HCT116 (cell line): ENCODE results near the gene KRAS. TPM values are rescaled to one million over a fixed set of nuclear protein-coding genes. Genes with fewer than 3 reads are reported as not detected.

Experiments
- ATAC-seq: fragments of 200-7000 bp; cut with Tn5 transposase; 2 replicates; pipeline ENCODE4 v1.9.1; 2020; ENCODE audit warnings: mild to moderate bottlenecking, moderate library complexity
- BruUV-seq: library from RNA; stranded (reverse); fragments of 400-500 nt; replicated peaks from 2 replicates; lab custom pipeline; 2021; lab: Mats Ljungman, UMichigan
- CTCF ChIA-PET: fragments of 300-600 bp; sonication (Branson Sonifier 250); formaldehyde crosslinking; loops from one replicate; lab custom pipeline; 2021; ENCODE audit warnings: antibody characterized with exemption; lab: Charles Lee
- POLR2A ChIA-PET: fragments of 300-600, 350-600 bp; sonication (Branson Sonifier 250); formaldehyde crosslinking; loops from one replicate; lab custom pipeline; 2021; ENCODE audit warnings: antibody characterized with exemption; lab: Charles Lee
- RAD21 ChIA-PET, 2 experiments: fragments of 300-600 bp; sonication (Branson Sonifier 250); formaldehyde crosslinking; loops; one replicate each; lab custom pipeline; 2023; ENCODE audit warnings: low total read pairs in 2 of 2; ENCODE audit not compliant: uncharacterized antibody in 2 of 2, unreplicated experiment in 2 of 2, low non-redundant PET in 1 of 2; lab: Charles Lee
- DNase-seq: peaks from one replicate; pipeline ENCODE4 v3.0.0-alpha.2; 2010; ENCODE audit warnings: low read depth, low spot score
- H2AFZ ChIP-seq: fragments of 200-600 bp; shearing (Covaris generic), sonication (generic); 2 replicates; pipeline ENCODE4 v1.6.1; 2017; ENCODE audit warnings: low read depth, mixed run types, mixed read lengths, antibody characterized with exemption, low read length; ENCODE audit not compliant: poor library complexity, severe bottlenecking
- H3K27ac ChIP-seq: 2 replicates; pipeline ENCODE4 v1.5.1; 2012; ENCODE audit warnings: low read depth, low read length
- H3K27me3 ChIP-seq: fragments of 200-600 bp; sonication (generic); 2 replicates; pipeline ENCODE4 v1.6.1; 2016; ENCODE audit warnings: mixed run types, low read length, mixed read lengths; ENCODE audit not compliant: insufficient read depth
- H3K36me3 ChIP-seq, 2 experiments: fragments of 200-500 bp in 1 of 2; fragments of 200-600 bp in 1 of 2; sonication (Bioruptor generic) in 1 of 2; sonication (generic) in 1 of 2; 2 replicates each; pipeline versions ENCODE4 v1.5.1 to v1.6.1; 2014 to 2016; ENCODE audit warnings: low read length in 2 of 2, inconsistent platforms in 1 of 2, mixed read lengths in 1 of 2, mixed run types in 1 of 2; ENCODE audit not compliant: insufficient read depth in 2 of 2, control insufficient read depth in 1 of 2
- H3K4me1 ChIP-seq, 2 experiments: fragments of 200-600 bp in 1 of 2; sonication (generic) in 1 of 2; 2 replicates each; pipeline versions ENCODE4 v1.5.1 to v1.6.1; 2012 to 2017; ENCODE audit warnings: low read length in 2 of 2, inconsistent platforms in 1 of 2, mild to moderate bottlenecking in 1 of 2, mixed read lengths in 1 of 2, mixed run types in 1 of 2, moderate library complexity in 1 of 2; ENCODE audit not compliant: insufficient read depth in 2 of 2, control insufficient read depth in 1 of 2
- H3K4me2 ChIP-seq: fragments of 200-600 bp; sonication (generic); 2 replicates; pipeline ENCODE4 v1.6.1; 2017; ENCODE audit warnings: mixed run types, low read length, mixed read lengths
- H3K4me3 ChIP-seq, 2 experiments: fragments of 200-600 bp in 1 of 2; sonication (generic) in 1 of 2; replicated peaks in 1 of 2; 2 replicates each; pipeline ENCODE4 v1.5.1; 2011 to 2016; ENCODE audit warnings: low read length in 2 of 2, control low read depth in 1 of 2, low read depth in 1 of 2, mild to moderate bottlenecking in 1 of 2, mixed read lengths in 1 of 2, mixed run types in 1 of 2
- H3K79me2 ChIP-seq: fragments of 200-600 bp; sonication (generic); 2 replicates; pipeline ENCODE4 v1.6.1; 2017; ENCODE audit warnings: mild to moderate bottlenecking, mixed run types, low read length, moderate library complexity, mixed read lengths; ENCODE audit not compliant: insufficient read depth
- H3K9ac ChIP-seq: fragments of 200-600 bp; sonication (generic); 2 replicates; pipeline ENCODE4 v1.6.1; 2016; ENCODE audit warnings: low read length, mixed read lengths
- H3K9me2 ChIP-seq: fragments of 200-600 bp; sonication (generic), shearing (Covaris generic); 2 replicates; pipeline ENCODE4 v1.6.1; 2017; ENCODE audit warnings: mixed run types, mild to moderate bottlenecking, moderate library complexity; ENCODE audit not compliant: insufficient read depth
- H3K9me3 ChIP-seq, 2 experiments: fragments of 200-500 bp in 1 of 2; fragments of 200-600 bp in 1 of 2; sonication (Bioruptor generic) in 1 of 2; sonication (generic) in 1 of 2; 2 replicates each; pipeline ENCODE4 v1.6.1; 2014 to 2017; ENCODE audit warnings: low read length in 2 of 2, mixed read lengths in 2 of 2, inconsistent platforms in 1 of 2, low read depth in 1 of 2, mild to moderate bottlenecking in 1 of 2, mixed run types in 1 of 2, moderate library complexity in 1 of 2; ENCODE audit not compliant: control insufficient read depth in 1 of 2, insufficient read depth in 1 of 2
- H4K20me1 ChIP-seq: fragments of 200-600 bp; sonication (generic), shearing (Covaris generic); 2 replicates; pipeline ENCODE4 v1.6.1; 2017; ENCODE audit warnings: mixed run types, mild to moderate bottlenecking, moderate library complexity; ENCODE audit not compliant: insufficient read depth
- CBX3 ChIP-seq: IDR thresholded peaks from 2 replicates; pipeline ENCODE4 v1.6.1; 2012; ENCODE audit warnings: low read depth
- CEBPB ChIP-seq: IDR thresholded peaks from 2 replicates; pipeline ENCODE4 v1.6.1; 2012; ENCODE audit warnings: low read depth
- EZH2phosphoT487 ChIP-seq: fragments of 200-600 bp; IDR thresholded peaks from 2 replicates; pipeline ENCODE4 v1.6.1; 2018; ENCODE audit warnings: antibody characterized with exemption, borderline replicate concordance
- JUND ChIP-seq: IDR thresholded peaks from 2 replicates; pipeline ENCODE4 v1.6.1; 2012
- POLR2A ChIP-seq: IDR thresholded peaks from 2 replicates; pipeline ENCODE4 v1.7.0; 2011; ENCODE audit warnings: borderline replicate concordance; ENCODE audit not compliant: insufficient read depth, insufficient read length; ENCODE audit errors: extremely low read depth
- POLR2AphosphoS5 ChIP-seq: IDR thresholded peaks from 2 replicates; pipeline ENCODE4 v1.6.1; 2011; ENCODE audit warnings: mild to moderate bottlenecking, low read depth, low read length, moderate library complexity
- RAD21 ChIP-seq: IDR thresholded peaks from 2 replicates; pipeline ENCODE4 v1.6.1; 2012; ENCODE audit warnings: low read depth, mild to moderate bottlenecking
- SIN3A ChIP-seq: IDR thresholded peaks from 2 replicates; pipeline ENCODE4 v1.6.1; 2012; ENCODE audit warnings: low read depth
- SP1 ChIP-seq: IDR thresholded peaks from 2 replicates; pipeline ENCODE4 v1.6.1; 2012; ENCODE audit warnings: low read depth
- TCF7L2 ChIP-seq: IDR thresholded peaks from 2 replicates; pipeline ENCODE4 v1.7.0; 2011; ENCODE audit warnings: borderline replicate concordance, inconsistent platforms; ENCODE audit not compliant: insufficient read depth, insufficient read length; ENCODE audit errors: extremely low read depth
- YY1 ChIP-seq: IDR thresholded peaks from 2 replicates; pipeline ENCODE4 v1.6.1; 2011; ENCODE audit warnings: low read length, low read depth, moderate library complexity, mild to moderate bottlenecking; ENCODE audit not compliant: insufficient replicate concordance; ENCODE audit errors: extremely low read depth
- ZFX ChIP-seq: fragments of 450-650 bp; IDR thresholded peaks from 2 replicates; pipeline ENCODE4 v1.6.1; 2017
- ZNF274 ChIP-seq: fragments of 200-500 bp; sonication (Bioruptor generic); IDR thresholded peaks from 2 replicates; pipeline ENCODE4 v1.6.1; 2014; ENCODE audit warnings: mild to moderate bottlenecking, low read depth, low read length, inconsistent platforms
- intact Hi-C: fragments of 100-400 bp; cut with micrococcal nuclease; formaldehyde crosslinking; loops from 2 replicates; pipeline ENCODE4 v1.10.0; 2022
- total RNA-seq: library from RNA; stranded (reverse); gene quantifications from one replicate; pipeline ENCODE4 v1.2.1, GENCODE V29; 2021; ENCODE audit not compliant: unreplicated experiment
- TF ChIP-seq, protein P1 (sequence below): IDR thresholded peaks from 2 replicates; pipeline ENCODE4 v1.6.1; 2012; ENCODE audit warnings: low read depth
- TF ChIP-seq, protein P2 (sequence below), 3 experiments: fragments of 200-600 bp in 1 of 3; sonication (generic) in 1 of 3; IDR thresholded peaks in 2 of 3; conservative IDR thresholded peaks in 1 of 3; 2 replicates each; pipeline ENCODE4 v1.5.1; 2012 to 2017; ENCODE audit warnings: low read depth in 2 of 3, low read length in 2 of 3, antibody characterized with exemption in 1 of 3, borderline replicate concordance in 1 of 3, control low read depth in 1 of 3, mild to moderate bottlenecking in 1 of 3, mixed read lengths in 1 of 3, mixed run types in 1 of 3, moderate library complexity in 1 of 3; ENCODE audit not compliant: insufficient read depth in 1 of 3
- TF ChIP-seq, protein P3 (sequence below): IDR thresholded peaks from 2 replicates; pipeline ENCODE4 v1.6.1; 2012
- TF ChIP-seq, protein P4 (sequence below): IDR thresholded peaks from 2 replicates; pipeline ENCODE4 v1.6.1; 2011; ENCODE audit warnings: mild to moderate bottlenecking, low read length, moderate library complexity; ENCODE audit not compliant: insufficient replicate concordance; ENCODE audit errors: extremely low read depth
- TF ChIP-seq, protein P5 (sequence below): IDR thresholded peaks from 2 replicates; pipeline ENCODE4 v1.6.1; 2012

KRAS gene
- total RNA-seq, 1 experiment from 2014 or later, result 37.5 TPM

GRCh38 chr12:25208554-25208953, 42.2 kb downstream of the KRAS start:
- no TSS peak for BruUV-seq
- H3K9me3 ChIP-seq, result no peaks in the 10 kb centered on the region
- DNase-seq, result no peak
- H3K36me3 ChIP-seq, result peaks cover 3 to 18% of the 10 kb centered on the region in 2 experiments; a peak in 3 of 4 replicates
- intact Hi-C loops, result no loop called here
- no peak overlapping the region for H3K4me3 ChIP-seq
- CTCF ChIA-PET, result no interaction called here
- no peaks in the 10 kb centered on the region for H3K4me1 ChIP-seq
- ATAC-seq, result no peak
- peaks cover under 1% of the 10 kb centered on the region; the same call in 1 of the 2 replicates for H3K79me2 ChIP-seq
- H2AFZ ChIP-seq, result no peak overlapping the region
- no peak overlapping the region for H3K27ac ChIP-seq
- H3K4me2 ChIP-seq, result no peak overlapping the region
- H3K27me3 ChIP-seq, result no peaks in the 10 kb centered on the region
- no peaks in the 10 kb centered on the region for H3K9me2 ChIP-seq
- H3K9ac ChIP-seq, result no peak overlapping the region
- H4K20me1 ChIP-seq, result no peaks in the 10 kb centered on the region
- POLR2A ChIA-PET, result no interaction called here
- RAD21 ChIA-PET, result no interaction called here
- TF ChIP-seq, protein P1, sequence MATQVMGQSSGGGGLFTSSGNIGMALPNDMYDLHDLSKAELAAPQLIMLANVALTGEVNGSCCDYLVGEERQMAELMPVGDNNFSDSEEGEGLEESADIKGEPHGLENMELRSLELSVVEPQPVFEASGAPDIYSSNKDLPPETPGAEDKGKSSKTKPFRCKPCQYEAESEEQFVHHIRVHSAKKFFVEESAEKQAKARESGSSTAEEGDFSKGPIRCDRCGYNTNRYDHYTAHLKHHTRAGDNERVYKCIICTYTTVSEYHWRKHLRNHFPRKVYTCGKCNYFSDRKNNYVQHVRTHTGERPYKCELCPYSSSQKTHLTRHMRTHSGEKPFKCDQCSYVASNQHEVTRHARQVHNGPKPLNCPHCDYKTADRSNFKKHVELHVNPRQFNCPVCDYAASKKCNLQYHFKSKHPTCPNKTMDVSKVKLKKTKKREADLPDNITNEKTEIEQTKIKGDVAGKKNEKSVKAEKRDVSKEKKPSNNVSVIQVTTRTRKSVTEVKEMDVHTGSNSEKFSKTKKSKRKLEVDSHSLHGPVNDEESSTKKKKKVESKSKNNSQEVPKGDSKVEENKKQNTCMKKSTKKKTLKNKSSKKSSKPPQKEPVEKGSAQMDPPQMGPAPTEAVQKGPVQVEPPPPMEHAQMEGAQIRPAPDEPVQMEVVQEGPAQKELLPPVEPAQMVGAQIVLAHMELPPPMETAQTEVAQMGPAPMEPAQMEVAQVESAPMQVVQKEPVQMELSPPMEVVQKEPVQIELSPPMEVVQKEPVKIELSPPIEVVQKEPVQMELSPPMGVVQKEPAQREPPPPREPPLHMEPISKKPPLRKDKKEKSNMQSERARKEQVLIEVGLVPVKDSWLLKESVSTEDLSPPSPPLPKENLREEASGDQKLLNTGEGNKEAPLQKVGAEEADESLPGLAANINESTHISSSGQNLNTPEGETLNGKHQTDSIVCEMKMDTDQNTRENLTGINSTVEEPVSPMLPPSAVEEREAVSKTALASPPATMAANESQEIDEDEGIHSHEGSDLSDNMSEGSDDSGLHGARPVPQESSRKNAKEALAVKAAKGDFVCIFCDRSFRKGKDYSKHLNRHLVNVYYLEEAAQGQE, result no peak
- TF ChIP-seq, protein P2, sequence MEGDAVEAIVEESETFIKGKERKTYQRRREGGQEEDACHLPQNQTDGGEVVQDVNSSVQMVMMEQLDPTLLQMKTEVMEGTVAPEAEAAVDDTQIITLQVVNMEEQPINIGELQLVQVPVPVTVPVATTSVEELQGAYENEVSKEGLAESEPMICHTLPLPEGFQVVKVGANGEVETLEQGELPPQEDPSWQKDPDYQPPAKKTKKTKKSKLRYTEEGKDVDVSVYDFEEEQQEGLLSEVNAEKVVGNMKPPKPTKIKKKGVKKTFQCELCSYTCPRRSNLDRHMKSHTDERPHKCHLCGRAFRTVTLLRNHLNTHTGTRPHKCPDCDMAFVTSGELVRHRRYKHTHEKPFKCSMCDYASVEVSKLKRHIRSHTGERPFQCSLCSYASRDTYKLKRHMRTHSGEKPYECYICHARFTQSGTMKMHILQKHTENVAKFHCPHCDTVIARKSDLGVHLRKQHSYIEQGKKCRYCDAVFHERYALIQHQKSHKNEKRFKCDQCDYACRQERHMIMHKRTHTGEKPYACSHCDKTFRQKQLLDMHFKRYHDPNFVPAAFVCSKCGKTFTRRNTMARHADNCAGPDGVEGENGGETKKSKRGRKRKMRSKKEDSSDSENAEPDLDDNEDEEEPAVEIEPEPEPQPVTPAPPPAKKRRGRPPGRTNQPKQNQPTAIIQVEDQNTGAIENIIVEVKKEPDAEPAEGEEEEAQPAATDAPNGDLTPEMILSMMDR (IDR thresholded peaks at IDR 0.05 in 2 of 3, conservative IDR thresholded peaks at IDR 0.05 in 1 of 3; ENCODE audit: borderline replicate concordance in 1 of 3, insufficient read depth in 1 of 3, low read depth in 2 of 3, low read length in 2 of 3), result no peak
- TF ChIP-seq POLR2AphosphoS5, result no peak
- no peak for TF ChIP-seq RAD21
- TF ChIP-seq EZH2phosphoT487, result no peak
- no peak for TF ChIP-seq ZFX
- TF ChIP-seq, protein P3, sequence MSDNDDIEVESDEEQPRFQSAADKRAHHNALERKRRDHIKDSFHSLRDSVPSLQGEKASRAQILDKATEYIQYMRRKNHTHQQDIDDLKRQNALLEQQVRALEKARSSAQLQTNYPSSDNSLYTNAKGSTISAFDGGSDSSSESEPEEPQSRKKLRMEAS, result no peak
- TF ChIP-seq, protein P4, sequence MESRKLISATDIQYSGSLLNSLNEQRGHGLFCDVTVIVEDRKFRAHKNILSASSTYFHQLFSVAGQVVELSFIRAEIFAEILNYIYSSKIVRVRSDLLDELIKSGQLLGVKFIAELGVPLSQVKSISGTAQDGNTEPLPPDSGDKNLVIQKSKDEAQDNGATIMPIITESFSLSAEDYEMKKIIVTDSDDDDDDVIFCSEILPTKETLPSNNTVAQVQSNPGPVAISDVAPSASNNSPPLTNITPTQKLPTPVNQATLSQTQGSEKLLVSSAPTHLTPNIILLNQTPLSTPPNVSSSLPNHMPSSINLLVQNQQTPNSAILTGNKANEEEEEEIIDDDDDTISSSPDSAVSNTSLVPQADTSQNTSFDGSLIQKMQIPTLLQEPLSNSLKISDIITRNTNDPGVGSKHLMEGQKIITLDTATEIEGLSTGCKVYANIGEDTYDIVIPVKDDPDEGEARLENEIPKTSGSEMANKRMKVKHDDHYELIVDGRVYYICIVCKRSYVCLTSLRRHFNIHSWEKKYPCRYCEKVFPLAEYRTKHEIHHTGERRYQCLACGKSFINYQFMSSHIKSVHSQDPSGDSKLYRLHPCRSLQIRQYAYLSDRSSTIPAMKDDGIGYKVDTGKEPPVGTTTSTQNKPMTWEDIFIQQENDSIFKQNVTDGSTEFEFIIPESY, result no peak
- TF ChIP-seq, protein P5, sequence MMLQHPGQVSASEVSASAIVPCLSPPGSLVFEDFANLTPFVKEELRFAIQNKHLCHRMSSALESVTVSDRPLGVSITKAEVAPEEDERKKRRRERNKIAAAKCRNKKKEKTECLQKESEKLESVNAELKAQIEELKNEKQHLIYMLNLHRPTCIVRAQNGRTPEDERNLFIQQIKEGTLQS, result no peak
- TF ChIP-seq SIN3A, result no peak
- TF ChIP-seq YY1, result no peak
- no peak for TF ChIP-seq SP1
- TF ChIP-seq POLR2A, result no peak
- TF ChIP-seq TCF7L2, result no peak
- TF ChIP-seq ZNF274, result no peak
- TF ChIP-seq CBX3, result no peak
- no peak for TF ChIP-seq JUND
- TF ChIP-seq CEBPB, result no peak
